ENCODE results near the gene UCHL1. TPM values are rescaled to one million over a fixed set of nuclear protein-coding genes. Genes with fewer than 3 reads are reported as not detected.
"Not testable (repeated sequence)": the region's sequence is repeated elsewhere in the genome, so short reads cannot be mapped to it uniquely, and the experiment has no call there.

UCHL1 gene
- total and polyA plus RNA-seq, 4 donors = 411 to 1,287 (median 1,019) TPM

- Histone ChIP-seq H3K36me3 (ENCODE audit: control insufficient read depth, insufficient read depth, low read length) (peaks cover 24% of the 10 kb centered on the region), H3K9me3 (ENCODE audit: control insufficient read depth, insufficient read depth, low read length) (no peaks in the 10 kb centered on the region), H3K27me3 (ENCODE audit: control insufficient read depth, insufficient read depth, low read length) (no peaks in the 10 kb centered on the region), H3K4me1 (ENCODE audit: control insufficient read depth, insufficient read depth, low read length) (peaks cover 16% of the 10 kb centered on the region), H3K4me3 (ENCODE audit: low read depth, low read length) (no peak overlapping the region), H3K27ac (ENCODE audit: low read depth, low read length) (no peak overlapping the region)
- DNase-seq (ENCODE audit: low read depth in 4 of 6, low spot score in 6 of 6) = no peak
- WGBS (ENCODE audit: insufficient coverage) = 50% methylated on average over 9 of the region's 9 CpGs
Observed at GRCh38 chr4:41260116-41260733, 3.5 kb downstream of the UCHL1 start.

DNA sequence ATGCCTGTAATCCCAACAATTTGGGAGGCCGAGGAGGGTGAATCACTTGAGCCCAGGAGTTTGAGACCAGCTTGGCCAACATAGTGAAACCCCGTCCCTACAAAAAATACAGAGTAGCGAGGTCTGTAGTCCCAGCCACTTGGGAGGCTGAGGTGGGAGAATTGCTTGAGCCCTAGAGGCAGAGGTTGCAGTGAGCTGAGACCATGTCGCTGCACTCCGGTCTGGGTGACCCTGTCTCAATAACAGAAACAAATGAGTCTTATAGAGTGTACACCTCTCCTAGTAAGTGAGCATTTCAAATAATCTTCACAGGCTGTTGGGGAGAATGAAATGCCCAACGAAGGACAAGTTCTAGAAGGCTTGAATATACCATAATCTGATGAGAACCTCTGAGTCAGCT is 5.5 kb downstream of the UCHL1 start:
- no peaks in the 10 kb centered on the region for H3K27me3 ChIP-seq (ENCODE audit: control insufficient read depth, insufficient read depth, low read length)
- no peaks in the 10 kb centered on the region for H3K9me3 ChIP-seq (ENCODE audit: control insufficient read depth, insufficient read depth, low read length)
- no peak for DNase-seq (ENCODE audit: low read depth in 4 of 6, low spot score in 6 of 6)

GRCh38 chr4:41264212-41264611 is 7.5 kb downstream of the UCHL1 start:
- Histone ChIP-seq H3K9me3 (ENCODE audit: control insufficient read depth, insufficient read depth, low read length) (no peaks in the 10 kb centered on the region), H3K4me1 (ENCODE audit: control insufficient read depth, insufficient read depth, low read length) (peaks cover 4% of the 10 kb centered on the region), H3K27ac (ENCODE audit: low read depth, low read length) (no peak overlapping the region), H3K4me3 (ENCODE audit: low read depth, low read length) (no peak overlapping the region), H3K27me3 (ENCODE audit: control insufficient read depth, insufficient read depth, low read length) (no peaks in the 10 kb centered on the region), H3K36me3 (ENCODE audit: control insufficient read depth, insufficient read depth, low read length) (peaks cover 36% of the 10 kb centered on the region)
- no peak for DNase-seq (ENCODE audit: low read depth in 4 of 6, low spot score in 6 of 6)
- WGBS (ENCODE audit: insufficient coverage) = no CpG with 5 or more reads among the region's 1 CpG

More for the DNA sequence above, 5.5 kb downstream of the UCHL1 start:
- Histone ChIP-seq H3K4me3 (ENCODE audit: low read depth, low read length) (no peak overlapping the region), H3K36me3 (ENCODE audit: control insufficient read depth, insufficient read depth, low read length) (peaks cover 31% of the 10 kb centered on the region), H3K4me1 (ENCODE audit: control insufficient read depth, insufficient read depth, low read length) (peaks cover 10% of the 10 kb centered on the region), H3K27ac (ENCODE audit: low read depth, low read length) (no peak overlapping the region)
- WGBS (ENCODE audit: insufficient coverage) = 100% methylated on average over 2 of the region's 6 CpGs

DNA sequence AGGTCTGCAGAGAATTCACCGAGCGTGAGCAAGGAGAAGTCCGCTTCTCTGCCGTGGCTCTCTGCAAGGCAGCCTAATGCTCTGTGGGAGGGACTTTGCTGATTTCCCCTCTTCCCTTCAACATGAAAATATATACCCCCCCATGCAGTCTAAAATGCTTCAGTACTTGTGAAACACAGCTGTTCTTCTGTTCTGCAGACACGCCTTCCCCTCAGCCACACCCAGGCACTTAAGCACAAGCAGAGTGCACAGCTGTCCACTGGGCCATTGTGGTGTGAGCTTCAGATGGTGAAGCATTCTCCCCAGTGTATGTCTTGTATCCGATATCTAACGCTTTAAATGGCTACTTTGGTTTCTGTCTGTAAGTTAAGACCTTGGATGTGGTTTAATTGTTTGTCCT is 11.3 kb downstream of the UCHL1 start:
- peaks cover 24% of the 10 kb centered on the region for H3K36me3 ChIP-seq (ENCODE audit: control insufficient read depth, insufficient read depth, low read length)
- H3K27ac ChIP-seq (ENCODE audit: low read depth, low read length) = no peak overlapping the region
- no peaks in the 10 kb centered on the region for H3K9me3 ChIP-seq (ENCODE audit: control insufficient read depth, insufficient read depth, low read length)
- H3K4me1 ChIP-seq (ENCODE audit: control insufficient read depth, insufficient read depth, low read length) = no peaks in the 10 kb centered on the region
- 50% methylated on average over 1 of the region's 7 CpGs for WGBS (ENCODE audit: insufficient coverage)
- DNase-seq (ENCODE audit: low read depth in 4 of 6, low spot score in 6 of 6) = no peak
- no peaks in the 10 kb centered on the region for H3K27me3 ChIP-seq (ENCODE audit: control insufficient read depth, insufficient read depth, low read length)
- no peak overlapping the region for H3K4me3 ChIP-seq (ENCODE audit: low read depth, low read length)

- H3K27ac ChIP-seq (ENCODE audit: low read depth, low read length) = no peak overlapping the region
- peaks cover 20% of the 10 kb centered on the region for H3K36me3 ChIP-seq (ENCODE audit: control insufficient read depth, insufficient read depth, low read length)
- no peaks in the 10 kb centered on the region for H3K9me3 ChIP-seq (ENCODE audit: control insufficient read depth, insufficient read depth, low read length)
- H3K4me3 ChIP-seq (ENCODE audit: low read depth, low read length) = no peak overlapping the region
- DNase-seq (ENCODE audit: low read depth in 4 of 6, low spot score in 6 of 6) = no peak
- no peaks in the 10 kb centered on the region for H3K27me3 ChIP-seq (ENCODE audit: control insufficient read depth, insufficient read depth, low read length)
- WGBS (ENCODE audit: insufficient coverage) = 97% methylated on average over 4 of the region's 7 CpGs
- H3K4me1 ChIP-seq (ENCODE audit: control insufficient read depth, insufficient read depth, low read length) = no peaks in the 10 kb centered on the region
Observed at GRCh38 chr4:41268721-41269517, 12.2 kb downstream of the UCHL1 start.

DNA sequence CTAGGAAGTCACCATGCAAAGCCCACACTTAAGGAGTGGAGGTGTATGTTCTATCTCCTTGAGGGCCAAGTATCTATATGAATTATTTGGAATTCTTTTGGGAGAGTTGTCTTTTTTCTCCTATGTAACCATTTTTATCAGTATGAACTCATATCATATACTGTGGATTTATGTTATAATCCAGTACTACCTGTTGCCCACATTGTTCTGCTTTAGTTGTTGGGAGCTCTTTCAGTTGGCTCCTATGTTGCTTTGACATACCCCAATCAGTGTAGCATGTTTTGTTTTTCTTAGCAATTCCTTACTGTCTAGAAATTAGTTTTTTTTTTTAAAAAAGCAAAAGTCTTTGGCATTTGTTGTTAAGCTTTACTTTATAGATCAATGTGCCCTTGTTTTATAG is 13.0 kb downstream of the UCHL1 start:
- DNase-seq (ENCODE audit: low read depth in 4 of 6, low spot score in 6 of 6) = no peak
- Histone ChIP-seq H3K36me3 (ENCODE audit: control insufficient read depth, insufficient read depth, low read length) (peaks cover 16% of the 10 kb centered on the region), H3K27ac (ENCODE audit: low read depth, low read length) (no peak overlapping the region), H3K4me3 (ENCODE audit: low read depth, low read length) (no peak overlapping the region), H3K9me3 (ENCODE audit: control insufficient read depth, insufficient read depth, low read length) (no peaks in the 10 kb centered on the region), H3K4me1 (ENCODE audit: control insufficient read depth, insufficient read depth, low read length) (no peaks in the 10 kb centered on the region), H3K27me3 (ENCODE audit: control insufficient read depth, insufficient read depth, low read length) (no peaks in the 10 kb centered on the region)

DNA sequence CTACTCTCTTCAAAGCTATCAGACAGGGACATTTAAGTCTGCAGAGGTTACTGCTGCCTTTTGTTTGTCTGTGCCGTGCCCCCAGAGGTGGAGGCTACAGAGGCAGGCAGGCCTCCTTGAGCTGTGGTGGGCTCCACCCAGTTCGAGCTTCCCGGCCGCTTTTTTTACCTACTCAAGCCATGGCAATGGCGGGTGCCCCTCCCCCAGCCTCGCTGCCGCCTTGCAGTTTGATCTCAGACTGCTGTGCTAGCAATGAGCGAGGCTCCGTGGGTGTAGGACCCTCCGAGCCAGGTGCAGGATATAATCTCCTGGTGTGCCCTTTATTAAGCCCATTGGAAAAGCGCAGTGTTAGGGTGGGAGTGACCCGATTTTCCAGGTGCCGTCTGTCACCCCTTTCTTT is 19.2 kb downstream of the UCHL1 start:
- DNase-seq (ENCODE audit: low read depth in 4 of 6, low spot score in 6 of 6); H3K27me3 ChIP-seq (ENCODE audit: control insufficient read depth, insufficient read depth, low read length); H3K4me1 ChIP-seq (ENCODE audit: control insufficient read depth, insufficient read depth, low read length); H3K27ac ChIP-seq (ENCODE audit: low read depth, low read length); H3K9me3 ChIP-seq (ENCODE audit: control insufficient read depth, insufficient read depth, low read length); H3K36me3 ChIP-seq (ENCODE audit: control insufficient read depth, insufficient read depth, low read length); H3K4me3 ChIP-seq (ENCODE audit: low read depth, low read length): not testable (repeated sequence)
- 96% methylated on average over 8 of the region's 13 CpGs for WGBS (ENCODE audit: insufficient coverage)

- Histone ChIP-seq H3K4me1 (ENCODE audit: control insufficient read depth, insufficient read depth, low read length) (no peaks in the 10 kb centered on the region), H3K27ac (ENCODE audit: low read depth, low read length) (no peak overlapping the region), H3K4me3 (ENCODE audit: low read depth, low read length) (no peak overlapping the region), H3K9me3 (ENCODE audit: control insufficient read depth, insufficient read depth, low read length) (no peaks in the 10 kb centered on the region), H3K36me3 (ENCODE audit: control insufficient read depth, insufficient read depth, low read length) (no peaks in the 10 kb centered on the region), H3K27me3 (ENCODE audit: control insufficient read depth, insufficient read depth, low read length) (no peaks in the 10 kb centered on the region)
- 92% methylated on average over 2 of the region's 8 CpGs for WGBS (ENCODE audit: insufficient coverage)
- DNase-seq (ENCODE audit: low read depth in 4 of 6, low spot score in 6 of 6) = no peak
Observed at GRCh38 chr4:41280010-41280409, 23.3 kb downstream of the UCHL1 start.

GRCh38 chr4:41281038-41281634 is 24.4 kb downstream of the UCHL1 start:
- Histone ChIP-seq H3K36me3 (ENCODE audit: control insufficient read depth, insufficient read depth, low read length) (no peaks in the 10 kb centered on the region), H3K9me3 (ENCODE audit: control insufficient read depth, insufficient read depth, low read length) (no peaks in the 10 kb centered on the region), H3K27me3 (ENCODE audit: control insufficient read depth, insufficient read depth, low read length) (no peaks in the 10 kb centered on the region), H3K4me1 (ENCODE audit: control insufficient read depth, insufficient read depth, low read length) (no peaks in the 10 kb centered on the region), H3K27ac (ENCODE audit: low read depth, low read length) (no peak overlapping the region), H3K4me3 (ENCODE audit: low read depth, low read length) (no peak overlapping the region)
- WGBS (ENCODE audit: insufficient coverage) = no CpG with 5 or more reads among the region's 7 CpGs
- peak in 5 of 6 donors; percentile 75 to 97 (median 85) for DNase-seq (ENCODE audit: low read depth in 4 of 6, low spot score in 6 of 6)

DNA sequence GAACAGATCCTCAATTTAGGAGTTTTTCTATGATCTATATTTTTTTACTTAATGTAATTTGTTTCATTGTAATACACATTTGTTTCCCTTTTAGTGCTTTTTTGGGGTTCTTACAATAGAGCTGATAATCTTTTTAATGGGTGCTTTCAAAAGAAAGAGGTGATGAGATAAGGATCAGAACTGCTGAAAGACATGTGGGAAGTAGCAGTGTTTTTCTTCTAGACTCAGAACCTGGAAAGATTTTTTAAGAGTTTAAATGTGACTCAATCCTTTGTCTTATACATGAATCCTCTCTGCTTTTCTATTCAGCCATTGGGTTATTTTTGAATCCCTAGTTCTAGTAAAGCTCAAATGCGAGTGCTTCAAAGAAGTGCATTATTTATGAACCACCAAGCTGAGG is 25.6 kb downstream of the UCHL1 start:
- no peaks in the 10 kb centered on the region for H3K9me3 ChIP-seq (ENCODE audit: control insufficient read depth, insufficient read depth, low read length)
- DNase-seq (ENCODE audit: low read depth in 4 of 6, low spot score in 6 of 6) = no peak
- H3K27ac ChIP-seq (ENCODE audit: low read depth, low read length) = no peak overlapping the region
- WGBS (ENCODE audit: insufficient coverage) = no CpG with 5 or more reads among the region's 1 CpG
- H3K4me1 ChIP-seq (ENCODE audit: control insufficient read depth, insufficient read depth, low read length) = no peaks in the 10 kb centered on the region
- H3K4me3 ChIP-seq (ENCODE audit: low read depth, low read length) = no peak overlapping the region
- no peaks in the 10 kb centered on the region for H3K27me3 ChIP-seq (ENCODE audit: control insufficient read depth, insufficient read depth, low read length)
- H3K36me3 ChIP-seq (ENCODE audit: control insufficient read depth, insufficient read depth, low read length) = no peaks in the 10 kb centered on the region
